SU-DHL-6 (cell line): ENCODE results near the gene ATG2B.

Source experiments
- H2AFZ ChIP-seq: fragments of 200-600 bp; sonication (generic); 2 replicates; pipeline ENCODE4 v1.6.1; 2014; ENCODE audit warnings: low read depth, mild to moderate bottlenecking, moderate library complexity, mixed read lengths, antibody characterized with exemption, low read length; ENCODE audit not compliant: severe bottlenecking
- H3F3A ChIP-seq: fragments of 200-600 bp; shearing (Covaris generic); 2 replicates; pipeline ENCODE4 v1.6.0; 2016; ENCODE audit warnings: antibody characterized with exemption, mild to moderate bottlenecking; ENCODE audit not compliant: insufficient read depth
- H3K27ac ChIP-seq: fragments of 200-600 bp; sonication (generic); 2 replicates; pipeline ENCODE4 v1.5.1; 2016; ENCODE audit warnings: low read depth, mild to moderate bottlenecking, low read length, moderate library complexity, mixed read lengths
- H3K27me3 ChIP-seq: fragments of 200-600 bp; sonication (generic), shearing (Covaris generic); 2 replicates; pipeline ENCODE4 v1.6.0; 2014; ENCODE audit warnings: mild to moderate bottlenecking, low read length
- H3K36me3 ChIP-seq: fragments of 200-600 bp; sonication (generic); 2 replicates; pipeline ENCODE4 v1.6.1; 2014; ENCODE audit warnings: mild to moderate bottlenecking, low read length, mixed read lengths
- H3K4me2 ChIP-seq: fragments of 300-600, 200-600 bp; shearing (Covaris generic), sonication (generic); 2 replicates; pipeline ENCODE4 v1.6.0; 2014; ENCODE audit warnings: low read length, low read depth, mild to moderate bottlenecking; ENCODE audit not compliant: poor library complexity, severe bottlenecking
- H3K4me3 ChIP-seq: fragments of 200-600 bp; sonication (generic); 2 replicates; pipeline ENCODE4 v1.5.1; 2014; ENCODE audit warnings: antibody characterized with exemption, low read length, mild to moderate bottlenecking, mixed read lengths; ENCODE audit not compliant: insufficient read depth, poor library complexity, severe bottlenecking
- H3K79me2 ChIP-seq: fragments of 200-600 bp; sonication (generic); 2 replicates; pipeline ENCODE4 v1.6.1; 2014; ENCODE audit warnings: mild to moderate bottlenecking, low read length, moderate library complexity; ENCODE audit not compliant: insufficient read depth
- H3K9ac ChIP-seq: fragments of 200-600 bp; sonication (generic); 2 replicates; pipeline ENCODE4 v1.7.0; 2014; ENCODE audit warnings: mild to moderate bottlenecking, low read length
- H3K9me2 ChIP-seq: fragments of 200-600 bp; sonication (generic); replicated peaks from 2 replicates; pipeline ENCODE4 v1.6.1; 2014; ENCODE audit warnings: low read length; ENCODE audit not compliant: insufficient read depth
- H3K9me3 ChIP-seq: fragments of 200-600 bp; sonication (generic); 2 replicates; pipeline ENCODE4 v1.6.1; 2014; ENCODE audit warnings: low read length, mixed read lengths; ENCODE audit not compliant: insufficient read depth
- H4K20me1 ChIP-seq: fragments of 200-600 bp; sonication (generic); 2 replicates; pipeline ENCODE4 v1.6.1; 2014; ENCODE audit warnings: low read depth, mild to moderate bottlenecking, antibody characterized with exemption, low read length, moderate library complexity, mixed read lengths
- EZH2phosphoT487 ChIP-seq: fragments of 200-600 bp; sonication (generic), shearing (Covaris generic); conservative IDR thresholded peaks from 2 replicates; pipeline ENCODE4 v1.6.1; 2018; ENCODE audit warnings: mild to moderate bottlenecking, antibody characterized with exemption, low read length, moderate library complexity, mixed read lengths
- TF ChIP-seq, protein P1 (sequence below): fragments of 200-600 bp; sonication (generic); IDR thresholded peaks from one replicate; pipeline ENCODE4 v1.5.1; 2017; ENCODE audit warnings: antibody characterized with exemption, mild to moderate bottlenecking, low read length, moderate library complexity; ENCODE audit not compliant: insufficient read depth, poor library complexity, severe bottlenecking

Gene ATG2B

DNA sequence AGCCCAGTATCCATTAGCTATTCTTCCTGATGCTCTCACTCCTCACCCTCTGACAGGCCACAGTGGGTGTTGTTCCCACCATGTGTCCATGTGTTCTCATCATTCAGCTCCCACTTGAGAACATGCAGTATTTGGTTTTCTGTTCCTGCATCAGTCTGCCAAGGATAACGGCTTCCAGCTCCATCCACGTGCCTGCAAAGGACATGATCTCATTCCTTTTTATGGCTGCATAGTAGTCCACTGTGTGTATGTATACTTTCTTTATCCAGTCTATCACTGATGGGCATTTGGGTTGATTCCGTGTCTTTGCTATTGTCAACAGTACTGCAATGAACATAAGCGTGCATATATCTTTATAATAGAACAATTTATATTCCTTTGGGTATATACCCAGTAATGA lies 8.9 kb downstream of the ATG2B start:
- H3K4me2 ChIP-seq, result no peak overlapping the region
- H3F3A ChIP-seq, result no peaks in the 10 kb centered on the region
- H3K4me3 ChIP-seq, result no peak overlapping the region
- H3K27me3 ChIP-seq, result no peaks in the 10 kb centered on the region
- TF ChIP-seq, protein P1, sequence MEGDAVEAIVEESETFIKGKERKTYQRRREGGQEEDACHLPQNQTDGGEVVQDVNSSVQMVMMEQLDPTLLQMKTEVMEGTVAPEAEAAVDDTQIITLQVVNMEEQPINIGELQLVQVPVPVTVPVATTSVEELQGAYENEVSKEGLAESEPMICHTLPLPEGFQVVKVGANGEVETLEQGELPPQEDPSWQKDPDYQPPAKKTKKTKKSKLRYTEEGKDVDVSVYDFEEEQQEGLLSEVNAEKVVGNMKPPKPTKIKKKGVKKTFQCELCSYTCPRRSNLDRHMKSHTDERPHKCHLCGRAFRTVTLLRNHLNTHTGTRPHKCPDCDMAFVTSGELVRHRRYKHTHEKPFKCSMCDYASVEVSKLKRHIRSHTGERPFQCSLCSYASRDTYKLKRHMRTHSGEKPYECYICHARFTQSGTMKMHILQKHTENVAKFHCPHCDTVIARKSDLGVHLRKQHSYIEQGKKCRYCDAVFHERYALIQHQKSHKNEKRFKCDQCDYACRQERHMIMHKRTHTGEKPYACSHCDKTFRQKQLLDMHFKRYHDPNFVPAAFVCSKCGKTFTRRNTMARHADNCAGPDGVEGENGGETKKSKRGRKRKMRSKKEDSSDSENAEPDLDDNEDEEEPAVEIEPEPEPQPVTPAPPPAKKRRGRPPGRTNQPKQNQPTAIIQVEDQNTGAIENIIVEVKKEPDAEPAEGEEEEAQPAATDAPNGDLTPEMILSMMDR, result no peak
- no peak for TF ChIP-seq EZH2phosphoT487
- no peak overlapping the region for H3K27ac ChIP-seq
- no peak overlapping the region for H3K9ac ChIP-seq
- no peaks in the 10 kb centered on the region for H3K9me2 ChIP-seq
- H3K9me3 ChIP-seq, result no peaks in the 10 kb centered on the region
- no peaks in the 10 kb centered on the region for H4K20me1 ChIP-seq
- H3K79me2 ChIP-seq, result peaks cover 7% of the 10 kb centered on the region; the same call in 1 of the 2 replicates
- H2AFZ ChIP-seq, result no peak overlapping the region
- H3K36me3 ChIP-seq, result no peaks in the 10 kb centered on the region

DNA sequence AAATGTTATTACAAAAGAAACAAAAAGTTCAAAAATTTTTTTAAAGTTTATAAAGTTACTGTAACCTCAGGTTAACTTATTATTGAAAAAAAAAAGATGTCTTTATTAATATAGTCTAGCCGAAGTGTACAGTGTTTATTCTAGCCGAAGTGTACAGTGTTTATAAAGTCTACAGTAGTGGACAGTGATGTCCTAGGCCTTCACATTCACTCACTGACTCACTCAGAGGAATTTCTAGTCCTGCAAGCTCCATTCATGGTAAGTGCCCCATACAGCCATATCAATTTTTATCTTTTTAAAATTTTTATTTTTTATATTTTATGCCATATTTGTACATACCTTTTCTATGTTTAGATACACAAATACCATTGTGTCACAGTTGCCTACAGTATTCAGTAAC lies 10.4 kb downstream of the ATG2B start:
- H3K9ac ChIP-seq, result no peak overlapping the region
- H3K27me3 ChIP-seq, result no peaks in the 10 kb centered on the region
- no peaks in the 10 kb centered on the region for H3K9me3 ChIP-seq
- H3K36me3 ChIP-seq, result no peaks in the 10 kb centered on the region
- no peak overlapping the region for H3K27ac ChIP-seq
- H3K79me2 ChIP-seq, result peaks cover 4% of the 10 kb centered on the region; the same call in 1 of the 2 replicates
- H3K4me3 ChIP-seq, result no peak overlapping the region
- H3K4me2 ChIP-seq, result no peak overlapping the region
- no peaks in the 10 kb centered on the region for H3K9me2 ChIP-seq
- TF ChIP-seq, protein P1, result no peak
- TF ChIP-seq EZH2phosphoT487, result no peak
- no peaks in the 10 kb centered on the region for H3F3A ChIP-seq
- H4K20me1 ChIP-seq, result no peaks in the 10 kb centered on the region
- H2AFZ ChIP-seq, result no peak overlapping the region

DNA sequence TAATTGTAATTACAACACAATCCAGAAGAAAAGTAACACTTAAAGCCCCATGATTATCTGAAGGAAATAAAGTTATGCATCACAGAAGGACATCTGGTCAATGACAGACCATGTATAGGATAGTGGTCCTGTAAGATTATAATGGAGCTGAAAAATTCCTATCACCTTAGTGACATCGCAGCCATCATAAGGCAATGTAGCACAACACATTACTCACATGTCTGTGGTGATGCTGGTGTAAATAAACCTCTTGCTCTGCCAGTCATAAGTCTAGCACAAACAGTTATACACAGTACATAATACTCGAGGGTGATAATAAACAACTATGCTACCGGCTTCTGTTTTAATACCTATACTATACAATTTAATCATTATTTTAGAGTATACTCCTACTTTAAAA lies 11.2 kb downstream of the ATG2B start:
- H3K27me3 ChIP-seq, result no peaks in the 10 kb centered on the region
- H3K27ac ChIP-seq, result no peak overlapping the region
- H3K79me2 ChIP-seq, result peaks cover 4% of the 10 kb centered on the region; the same call in 1 of the 2 replicates
- H3K4me2 ChIP-seq, result no peak overlapping the region
- no peak for TF ChIP-seq EZH2phosphoT487
- TF ChIP-seq, protein P1, result no peak
- no peaks in the 10 kb centered on the region for H3K36me3 ChIP-seq
- no peaks in the 10 kb centered on the region for H3K9me3 ChIP-seq
- H3K9me2 ChIP-seq, result no peaks in the 10 kb centered on the region
- H2AFZ ChIP-seq, result no peak overlapping the region
- H4K20me1 ChIP-seq, result no peaks in the 10 kb centered on the region
- H3F3A ChIP-seq, result no peaks in the 10 kb centered on the region
- H3K9ac ChIP-seq, result no peak overlapping the region
- H3K4me3 ChIP-seq, result no peak overlapping the region
